PC-3 (cell line): Measurements from ENCODE around the gene DHX40. TPM values are rescaled to one million over a fixed set of nuclear protein-coding genes. Genes with fewer than 3 reads are reported as not detected.

Experiments
- ATAC-seq: fragments of 200-7000 bp; cut with Tn5 transposase; 2 replicates; pipeline ENCODE4 v1.9.1; 2020; ENCODE audit warnings: mild to moderate bottlenecking, moderate library complexity
- BruUV-seq: library from RNA; stranded (reverse); fragments of 400-500 nt; replicated peaks from 2 replicates; lab custom pipeline; 2021; lab: Mats Ljungman, UMichigan
- CTCF ChIA-PET: fragments of 300-600 bp; sonication (Branson Sonifier 250); formaldehyde crosslinking; loops from one replicate; lab custom pipeline; 2022; ENCODE audit warnings: antibody characterized with exemption; lab: Charles Lee
- POLR2A ChIA-PET: fragments of 300-600 bp; sonication (Branson Sonifier 250); formaldehyde crosslinking; loops from one replicate; lab custom pipeline; 2022; ENCODE audit warnings: antibody characterized with exemption; ENCODE audit not compliant: unreplicated experiment; lab: Charles Lee
- DNase-seq: peaks from one replicate; pipeline ENCODE4 v3.0.0-alpha.2; 2015
- H2AFZ ChIP-seq: fragments of 300-600 bp; sonication (generic); 2 replicates; pipeline ENCODE4 v1.6.0; 2016; ENCODE audit warnings: antibody characterized with exemption, low read length
- H3F3A ChIP-seq: fragments of 300-600 bp; sonication (generic); one replicate; pipeline ENCODE4 v1.6.0; 2017; ENCODE audit warnings: antibody characterized with exemption, low read length, control low read depth, mild to moderate bottlenecking; ENCODE audit not compliant: unreplicated experiment
- H3K27ac ChIP-seq: fragments of 300-600 bp; sonication (generic); 2 replicates; pipeline ENCODE4 v1.5.1; 2016; ENCODE audit warnings: mild to moderate bottlenecking, low read length
- H3K27me3 ChIP-seq: fragments of 300-600 bp; sonication (generic); 2 replicates; pipeline ENCODE4 v1.6.1; 2016; ENCODE audit warnings: low read length, mixed read lengths
- H3K36me3 ChIP-seq: fragments of 300-600 bp; sonication (generic); 2 replicates; pipeline ENCODE4 v1.6.1; 2016; ENCODE audit warnings: low read depth, mixed run types, low read length, mixed read lengths
- H3K4me1 ChIP-seq: fragments of 300-600 bp; sonication (generic); 2 replicates; pipeline ENCODE4 v1.5.1; 2016; ENCODE audit warnings: low read length; ENCODE audit not compliant: insufficient read depth
- H3K4me2 ChIP-seq: fragments of 300-600 bp; sonication (generic); 2 replicates; pipeline ENCODE4 v1.6.0; 2016; ENCODE audit warnings: low read length
- H3K4me3 ChIP-seq: fragments of 300-600 bp; sonication (generic); 2 replicates; pipeline ENCODE4 v1.5.1; 2016; ENCODE audit warnings: mild to moderate bottlenecking, low read length, mixed read lengths
- H3K79me2 ChIP-seq: fragments of 300-600 bp; sonication (generic); 2 replicates; pipeline ENCODE4 v1.6.1; 2017; ENCODE audit warnings: low read length, mixed read lengths
- H3K9ac ChIP-seq: fragments of 300-600 bp; sonication (generic); 2 replicates; pipeline ENCODE4 v1.6.0; 2016; ENCODE audit warnings: mild to moderate bottlenecking, low read length
- H3K9me2 ChIP-seq: fragments of 300-600 bp; sonication (generic); replicated peaks from 2 replicates; pipeline ENCODE4 v1.6.1; 2016; ENCODE audit warnings: mixed run types, low read length, mixed read lengths
- H3K9me3 ChIP-seq: fragments of 300-600 bp; sonication (generic); 2 replicates; pipeline ENCODE4 v1.6.1; 2016; ENCODE audit warnings: low read length, mixed read lengths
- H4K20me1 ChIP-seq: fragments of 300-600 bp; sonication (generic); 2 replicates; pipeline ENCODE4 v1.6.1; 2016; ENCODE audit warnings: low read length, mixed read lengths
- EZH2 ChIP-seq: fragments of 300-600 bp; sonication (generic); IDR thresholded peaks from one replicate; pipeline ENCODE4 v1.6.1; 2017; ENCODE audit warnings: antibody characterized with exemption, mild to moderate bottlenecking, low read length; ENCODE audit not compliant: unreplicated experiment
- EZH2phosphoT487 ChIP-seq: fragments of 300-600 bp; sonication (generic); IDR thresholded peaks from 2 replicates; pipeline ENCODE4 v1.6.1; 2018; ENCODE audit warnings: mild to moderate bottlenecking, antibody characterized with exemption, low read length, borderline replicate concordance
- intact Hi-C: fragments of 100-400 bp; cut with micrococcal nuclease; formaldehyde crosslinking; loops from 2 replicates; pipeline ENCODE4 v1.9.0; 2023
- total RNA-seq: library from RNA; depleted of rRNA; stranded (reverse); fragments of >200 nt; gene quantifications from 2 replicates; pipeline ENCODE4 v1.2.3, GENCODE V29; 2014
- TF ChIP-seq, protein P1 (sequence below): fragments of 300-600 bp; sonication (generic); conservative IDR thresholded peaks from 2 replicates; pipeline ENCODE4 v1.5.1; 2017; ENCODE audit warnings: antibody characterized with exemption, low read depth, mild to moderate bottlenecking, low read length

Gene DHX40
- total RNA-seq, 1 experiment from 2014 or later, result 38.9 TPM

DNA sequence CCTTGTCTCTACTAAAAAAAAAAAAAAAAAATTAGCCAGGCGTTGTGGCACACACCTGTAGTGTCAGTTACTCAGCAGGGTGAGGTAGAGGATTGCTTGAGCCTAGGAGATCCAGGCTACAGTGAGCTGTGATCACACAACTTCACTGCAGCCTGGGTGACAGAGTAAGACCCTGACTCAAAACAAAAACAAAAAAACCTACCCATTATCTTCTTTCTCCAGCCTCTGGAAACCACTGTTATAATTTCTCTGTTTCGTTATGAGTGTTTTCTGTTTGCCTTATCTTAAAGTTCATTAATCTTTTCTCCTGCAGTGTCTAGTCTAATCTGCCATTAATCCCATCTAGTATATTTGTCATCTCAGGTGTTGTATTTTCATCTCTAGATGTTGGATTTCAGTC lies 35.7 kb downstream of the DHX40 start:
- Histone ChIP-seq H3K27ac (no peak overlapping the region), H3K36me3 (peaks cover 8% of the 10 kb centered on the region; the same call in 1 of the 2 replicates), H3K4me1 (no peaks in the 10 kb centered on the region), H3K79me2 (no peaks in the 10 kb centered on the region), H2AFZ (no peak overlapping the region), H3K9me3 (no peaks in the 10 kb centered on the region), H3K9ac (no peak overlapping the region), H3K4me2 (no peak overlapping the region), H3K4me3 (no peak overlapping the region), H3K9me2 (no peaks in the 10 kb centered on the region), H4K20me1 (no peaks in the 10 kb centered on the region), H3K27me3 (no peaks in the 10 kb centered on the region), H3F3A (no peaks in the 10 kb centered on the region)
- ChIA-PET POLR2A (no interaction called here), CTCF (no interaction called here)
- intact Hi-C loops, result no loop called here
- no TSS peak for BruUV-seq
- ATAC-seq (no peak), DNase-seq (no peak)
- no peak for TF ChIP-seq EZH2
- TF ChIP-seq, protein P1, sequence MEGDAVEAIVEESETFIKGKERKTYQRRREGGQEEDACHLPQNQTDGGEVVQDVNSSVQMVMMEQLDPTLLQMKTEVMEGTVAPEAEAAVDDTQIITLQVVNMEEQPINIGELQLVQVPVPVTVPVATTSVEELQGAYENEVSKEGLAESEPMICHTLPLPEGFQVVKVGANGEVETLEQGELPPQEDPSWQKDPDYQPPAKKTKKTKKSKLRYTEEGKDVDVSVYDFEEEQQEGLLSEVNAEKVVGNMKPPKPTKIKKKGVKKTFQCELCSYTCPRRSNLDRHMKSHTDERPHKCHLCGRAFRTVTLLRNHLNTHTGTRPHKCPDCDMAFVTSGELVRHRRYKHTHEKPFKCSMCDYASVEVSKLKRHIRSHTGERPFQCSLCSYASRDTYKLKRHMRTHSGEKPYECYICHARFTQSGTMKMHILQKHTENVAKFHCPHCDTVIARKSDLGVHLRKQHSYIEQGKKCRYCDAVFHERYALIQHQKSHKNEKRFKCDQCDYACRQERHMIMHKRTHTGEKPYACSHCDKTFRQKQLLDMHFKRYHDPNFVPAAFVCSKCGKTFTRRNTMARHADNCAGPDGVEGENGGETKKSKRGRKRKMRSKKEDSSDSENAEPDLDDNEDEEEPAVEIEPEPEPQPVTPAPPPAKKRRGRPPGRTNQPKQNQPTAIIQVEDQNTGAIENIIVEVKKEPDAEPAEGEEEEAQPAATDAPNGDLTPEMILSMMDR, result no peak
- TF ChIP-seq EZH2phosphoT487, result no peak

DNA sequence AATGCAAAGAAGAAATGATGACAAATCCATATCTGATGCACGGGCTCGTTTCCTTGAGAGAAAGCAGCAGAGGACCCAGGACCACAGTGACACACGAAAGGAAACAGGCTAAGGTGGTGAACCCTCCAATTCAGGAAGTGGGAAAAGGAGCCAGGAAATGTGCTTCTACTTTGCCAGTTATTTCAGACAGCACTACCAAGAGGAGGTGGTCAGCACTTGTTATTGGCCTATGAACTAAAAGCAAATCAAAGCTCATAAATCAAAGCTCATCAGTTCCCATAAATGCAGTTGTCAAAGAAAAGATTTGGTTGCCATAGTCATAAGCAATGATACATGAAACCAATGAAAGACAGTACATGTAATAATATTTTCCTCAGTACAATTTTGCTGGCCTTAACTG lies 41.7 kb downstream of the DHX40 start:
- ChIA-PET CTCF (interaction anchor here (0.6 to 0.9 kb wide), 2 partner anchors 12 to 100 kb away, joined by 3 to 4 read pairs; partner anchors contain the start of gene PTRH2), POLR2A (no interaction called here)
- ATAC-seq, result no peak

More for the DNA sequence above, 41.7 kb downstream of the DHX40 start:
- no peaks in the 10 kb centered on the region for H3K9me2 ChIP-seq
- H3K4me3 ChIP-seq, result no peak overlapping the region
- H3K9me3 ChIP-seq, result no peaks in the 10 kb centered on the region
- peaks cover 13% of the 10 kb centered on the region; the same call in 1 of the 2 replicates for H3K36me3 ChIP-seq
- BruUV-seq, result TSS peak; percentile 34
- no peak overlapping the region for H3K27ac ChIP-seq
- no peak for DNase-seq
- H3K4me2 ChIP-seq, result no peak overlapping the region
- intact Hi-C loops, result no loop called here
- H3K4me1 ChIP-seq, result no peaks in the 10 kb centered on the region
- no peaks in the 10 kb centered on the region for H4K20me1 ChIP-seq
- H3F3A ChIP-seq, result no peaks in the 10 kb centered on the region
- no peak overlapping the region for H2AFZ ChIP-seq
- no peaks in the 10 kb centered on the region for H3K27me3 ChIP-seq
- no peak for TF ChIP-seq EZH2
- TF ChIP-seq EZH2phosphoT487, result no peak
- TF ChIP-seq, protein P1, result no peak
- H3K79me2 ChIP-seq, result no peaks in the 10 kb centered on the region
- no peak overlapping the region for H3K9ac ChIP-seq
